K562 (cell line): ENCODE results near the gene C2CD4D. TPM values are rescaled to one million over a fixed set of nuclear protein-coding genes. Genes with fewer than 3 reads are reported as not detected.

Source experiments
- ATAC-seq: fragments of 200-7000 bp; cut with Tn5 transposase; 3 replicates; pipeline ENCODE4 v1.9.1; 2020; ENCODE audit warnings: moderate library complexity
- BruUV-seq: library from RNA; stranded (reverse); fragments of 400-500 nt; replicated peaks from 2 replicates; lab custom pipeline; 2021; lab: Mats Ljungman, UMichigan
- CTCF ChIA-PET: fragments of 300-600 bp; formaldehyde crosslinking; extraction: SDS; loops from one replicate; lab custom pipeline; 2021; ENCODE audit warnings: low intra/inter-chr PET ratio; lab: Yijun Ruan, JAX
- POLR2A ChIA-PET: fragments of 300-600, 350-650 bp; sonication (Branson Sonifier 250); formaldehyde crosslinking; extraction: SDS; loops from one replicate; lab custom pipeline; 2021; ENCODE audit warnings: antibody characterized with exemption, inconsistent platforms; lab: Yijun Ruan, JAX
- DNase-seq, 4 experiments: peaks; one replicate each; pipeline versions ENCODE4 v3.0.0 to v3.0.0-alpha.2; 2011 to 2018; ENCODE audit warnings: low spot score in 3 of 4, mixed read lengths in 3 of 4; ENCODE audit errors: extremely low read depth in 1 of 4
- FAIRE-seq: peaks from 2 replicates; lab custom pipeline; 2011; peaks lifted over from hg19 to GRCh38; lab: Jason Lieb, UNC
- H2AFZ ChIP-seq: 2 replicates; pipeline ENCODE4 v1.6.0; 2011; ENCODE audit warnings: low read depth, low read length, control low read depth, inconsistent platforms
- H3K27ac ChIP-seq: fragments of 200-600 bp; 3 replicates; pipeline ENCODE4 v1.8.0; 2011; ENCODE audit warnings: low read depth, mild to moderate bottlenecking, control low read depth, inconsistent platforms, low read length, moderate library complexity, mixed read lengths; ENCODE audit errors: extremely low read depth
- H3K27me3 ChIP-seq, 2 experiments: fragments of 300-600 bp in 1 of 2; 2 replicates in 1 of 2; 3 replicates in 1 of 2; pipeline versions ENCODE4 v1.6.0 to v1.8.0; 2011; ENCODE audit warnings: inconsistent platforms in 2 of 2, low read length in 2 of 2, mild to moderate bottlenecking in 1 of 2, mixed read lengths in 1 of 2, moderate library complexity in 1 of 2; ENCODE audit not compliant: control insufficient read depth in 2 of 2, insufficient read depth in 2 of 2
- H3K36me3 ChIP-seq: fragments of 300-600 bp; 3 replicates; pipeline ENCODE4 v1.8.0; 2011; ENCODE audit warnings: mild to moderate bottlenecking, low read length, inconsistent platforms; ENCODE audit not compliant: control insufficient read depth, insufficient read depth
- H3K4me1 ChIP-seq, 2 experiments: fragments of 200-600 bp in 1 of 2; replicated peaks in 1 of 2; 2 replicates in 1 of 2; 3 replicates in 1 of 2; pipeline versions ENCODE4 v1.5.1 to v1.8.0; 2011; ENCODE audit warnings: inconsistent platforms in 2 of 2, low read length in 2 of 2, mild to moderate bottlenecking in 1 of 2, mixed read lengths in 1 of 2, moderate library complexity in 1 of 2; ENCODE audit not compliant: control insufficient read depth in 2 of 2, insufficient read depth in 2 of 2
- H3K4me2 ChIP-seq: 2 replicates; pipeline ENCODE4 v1.6.1; 2011; ENCODE audit warnings: low read length, control low read depth, inconsistent platforms, mixed read lengths; ENCODE audit not compliant: insufficient read depth
- H3K4me3 ChIP-seq: fragments of 200-600 bp; sonication (generic), shearing (Covaris generic); 2 replicates; pipeline ENCODE4 v1.5.1; 2016; ENCODE audit warnings: control low read depth, inconsistent platforms
- H3K79me2 ChIP-seq: fragments of 200-600 bp; 3 replicates; pipeline ENCODE4 v1.8.0; 2011; ENCODE audit warnings: low read length, inconsistent platforms; ENCODE audit not compliant: control insufficient read depth, insufficient read depth
- H3K9ac ChIP-seq, 2 experiments: 2 replicates each; pipeline versions ENCODE4 v1.6.0 to v1.6.1; 2011; ENCODE audit warnings: low read depth in 2 of 2, low read length in 2 of 2, control low read depth in 1 of 2, inconsistent platforms in 1 of 2, mild to moderate bottlenecking in 1 of 2, mixed read lengths in 1 of 2; ENCODE audit not compliant: insufficient read depth in 1 of 2
- H3K9me1 ChIP-seq: one replicate; pipeline ENCODE4 v1.6.0; 2011; ENCODE audit warnings: inconsistent platforms, mild to moderate bottlenecking, low read length, moderate library complexity; ENCODE audit not compliant: control insufficient read depth, insufficient read depth
- H3K9me3 ChIP-seq: replicated peaks from 2 replicates; pipeline ENCODE4 v1.5.1; 2011; ENCODE audit warnings: low read depth, low read length, inconsistent platforms; ENCODE audit not compliant: control insufficient read depth, insufficient read depth
- H4K20me1 ChIP-seq: replicated peaks from 2 replicates; pipeline ENCODE4 v1.6.1; 2011; ENCODE audit warnings: low read length, inconsistent platforms, mixed read lengths; ENCODE audit not compliant: control insufficient read depth, insufficient read depth
- C11orf30 ChIP-seq: fragments of 450-650 bp; IDR thresholded peaks from 2 replicates; pipeline ENCODE4 v1.6.1; 2016; ENCODE audit warnings: low read depth, mild to moderate bottlenecking
- CTCF ChIP-seq, 3 experiments: IDR thresholded peaks in 2 of 3; conservative IDR thresholded peaks in 1 of 3; 2 replicates each; pipeline ENCODE4 v1.5.1; 2011 to 2012; ENCODE audit warnings: low read length in 3 of 3, mild to moderate bottlenecking in 3 of 3, control low read depth in 2 of 3, improper control_type of control experiment in 1 of 3, inconsistent platforms in 1 of 3, low read depth in 1 of 3, mixed read lengths in 1 of 3, moderate library complexity in 1 of 3; ENCODE audit not compliant: insufficient read depth in 2 of 3
- DPF2 ChIP-seq: fragments of 450-650 bp; IDR thresholded peaks from 2 replicates; pipeline ENCODE4 v1.6.1; 2016
- E2F5 ChIP-seq: sonication (generic); formaldehyde crosslinking; IDR thresholded peaks from 2 replicates; pipeline ENCODE4 v1.8.0; 2022; ENCODE audit warnings: mild to moderate bottlenecking, missing genetic modification reagents
- ETV6 ChIP-seq, 3 experiments: fragments of 150-350 bp in 1 of 3; sonication (generic) in 1 of 3; formaldehyde crosslinking in 1 of 3; IDR thresholded peaks; 2 replicates each; pipeline versions ENCODE4 v1.6.1 to v1.8.0; 2014 to 2022; ENCODE audit warnings: borderline replicate concordance in 2 of 3, low read depth in 2 of 3, antibody characterized with exemption in 1 of 3, low read length in 1 of 3, mild to moderate bottlenecking in 1 of 3, missing genetic modification reagents in 1 of 3
- HNRNPH1 ChIP-seq: fragments of 200-400 bp; formaldehyde crosslinking; optimal IDR thresholded peaks from 2 replicates; pipeline ENCODE3; 2017; ENCODE audit warnings: low read depth, mild to moderate bottlenecking, low read length, moderate library complexity
- KDM5B ChIP-seq: fragments of 200-600 bp; sonication (generic); IDR thresholded peaks from 2 replicates; pipeline ENCODE4 v1.6.1; 2012; ENCODE audit warnings: low read depth, mild to moderate bottlenecking, moderate library complexity, low read length, control low read depth, inconsistent platforms; ENCODE audit not compliant: insufficient replicate concordance
- RAD21 ChIP-seq, 2 experiments: fragments of 250-450 bp in 1 of 2; fragments of 450-650 bp in 1 of 2; sonication (Bioruptor Pico) in 1 of 2; formaldehyde crosslinking in 1 of 2; IDR thresholded peaks in 1 of 2; conservative IDR thresholded peaks in 1 of 2; 2 replicates each; pipeline versions ENCODE4 v1.4.0 to v1.8.0; 2020 to 2022; ENCODE audit warnings: mild to moderate bottlenecking in 2 of 2, moderate library complexity in 1 of 2
- ZNF764 ChIP-seq: fragments of 250-450 bp; sonication (Bioruptor Pico); IDR thresholded peaks from 2 replicates; pipeline ENCODE4 v1.4.0; 2020; ENCODE audit warnings: low read depth, mild to moderate bottlenecking, moderate library complexity
- ZNF79 ChIP-seq: fragments of 250-450 bp; sonication (Bioruptor Pico); IDR thresholded peaks from 2 replicates; pipeline ENCODE4 v1.4.0; 2020; ENCODE audit warnings: low read depth, mild to moderate bottlenecking, moderate library complexity
- WGBS: fragments of 100-300 bp; shearing (Covaris generic); methylation state at CpG from one replicate; pipeline ENCODE4 v1.1.6; 2016; ENCODE audit warnings: low coverage, mixed read lengths; ENCODE audit not compliant: insufficient coverage; ENCODE audit errors: missing lambda C conversion rate; 5-methylcytosine and 5-hydroxymethylcytosine counted together
- in situ Hi-C: fragments of 300-500 bp; cut with MboI; formaldehyde crosslinking; loops from 4 replicates; pipeline ENCODE4 v1.15.0; 2018; ENCODE audit warnings: inconsistent platforms, mixed read lengths
- intact Hi-C: fragments of 100-400 bp; cut with micrococcal nuclease; formaldehyde crosslinking; loops from 2 replicates; pipeline ENCODE4 v1.14.2; 2022
- polyA plus RNA-seq, 8 experiments: library from polyadenylated mRNA; depleted of rRNA in 4 of 8; stranded (reverse) in 5 of 8; unstranded in 3 of 8; fragments of >200 nt; fragmentation: Nextera tagmentation in 2 of 8; fragmentation: Illumina TruSeq in 1 of 8; extraction: Ambion mirVana in 2 of 8; extraction: Trizol in 1 of 8; gene quantifications; 2 replicates each; pipeline versions ENCODE4 v1.2.1 to v1.2.3, GENCODE V29; 2011 to 2014; ENCODE audit warnings: inconsistent platforms in 1 of 8, missing spikeins in 1 of 8
- total RNA-seq, 7 experiments: library from RNA; depleted of rRNA in 6 of 7; stranded (reverse); fragments of >200 nt in 6 of 7; fragmentation: Illumina TruSeq in 2 of 7; extraction: Trizol in 2 of 7; gene quantifications; 2 replicates each; pipeline versions ENCODE4 v1.2.1 to v1.2.3, GENCODE V29; 2011 to 2021; ENCODE audit warnings: low replicate concordance in 1 of 7

The C2CD4D gene
- total and polyA plus RNA-seq, 9 of the 15 experiments (the other 6 are each of a cell fraction or from before 2014, with no cell fraction given), result not detected

- ChIA-PET POLR2A (interaction anchor here (0.8 to 1.3 kb wide), 6 partner anchors 10 to 145 kb away, joined by 3 to 5 read pairs (median 4); no protein-coding TSS in a partner anchor), CTCF (interaction anchor here (0.6 to 0.7 kb wide), 2 partner anchors 53 to 189 kb away, joined by 3 read pairs; no protein-coding TSS in a partner anchor)
- Histone ChIP-seq H3K9me3 (no peaks in the 10 kb centered on the region), H4K20me1 (no peaks in the 10 kb centered on the region), H3K36me3 (peaks cover 22% of the 10 kb centered on the region), H3K27ac (no peak overlapping the region), H3K9ac (no peak overlapping the region), H2AFZ (no peak overlapping the region), H3K4me3 (no peak overlapping the region), H3K4me1 (no peaks in the 10 kb centered on the region), H3K4me2 (no peak overlapping the region), H3K79me2 (no peaks in the 10 kb centered on the region), H3K9me1 (no peaks in the 10 kb centered on the region), H3K27me3 (no peaks in the 10 kb centered on the region)
- in situ Hi-C loops (no loop called here), intact Hi-C loops (no loop called here)
- TF ChIP-seq CTCF (IDR thresholded peaks at IDR 0.05 in 2 of 3, conservative IDR thresholded peaks at IDR 0.05 in 1 of 3; ENCODE audit: insufficient read depth in 2 of 3, low read depth in 1 of 3, low read length in 3 of 3), result peak in 1 of 3 experiments; percentile 25; a peak in 2 of 6 replicates
- no peak for TF ChIP-seq ETV6 (IDR thresholded peaks at IDR 0.05; ENCODE audit: borderline replicate concordance in 1 of 2, low read depth in 2 of 2, low read length in 1 of 2)
- no peak for TF ChIP-seq ETV6 (CRISPR knock-in tag; IDR thresholded peaks at IDR 0.05; ENCODE audit: borderline replicate concordance)
- TF ChIP-seq KDM5B, result no peak
- TF ChIP-seq RAD21 (CRISPR knock-in tag; conservative IDR thresholded peaks at IDR 0.05 in 1 of 2, IDR thresholded peaks at IDR 0.05 in 1 of 2), result peak in 1 of 2 experiments; percentile 14; a peak in 1 of 4 replicates
- no peak for TF ChIP-seq ZNF79
- TF ChIP-seq C11orf30, result peak; percentile 33; the same call in 1 of the 2 replicates
- no peak for TF ChIP-seq ZNF764 (CRISPR knock-in tag)
- no peak for TF ChIP-seq DPF2
- TF ChIP-seq HNRNPH1, result no peak
- no peak for TF ChIP-seq E2F5 (CRISPR knock-in tag)
- 50% methylated on average over 2 of the region's 2 CpGs for WGBS
- BruUV-seq, result no TSS peak
- FAIRE-seq (no peak), ATAC-seq (no peak), DNase-seq (no peak)
These were observed 41.9 kb upstream of the C2CD4D start for GRCh38 chr1:151881479-151881878.
